Activated T-helper 17 cell treated with anti-CD3 and anti-CD28 coated beads, Interleukin-2, amount 50 U/mL, for 72 hours (primary cell): ENCODE data around the gene UFL1. TPM values are rescaled to one million over a fixed set of nuclear protein-coding genes. Genes with fewer than 3 reads are reported as not detected.
A peak's percentile ranks its signal among the peaks of the same experiment; 100 is the strongest.
"Not testable (repeated sequence)": the region's sequence is repeated elsewhere in the genome, so short reads cannot be mapped to it uniquely, and the experiment has no call there.

Experiments used
- ATAC-seq: fragments of 150-1000 bp; cut with Tn5 transposase; replicated peaks from 2 replicates; pipeline ENCODE4 v1.10.0; 2021; ENCODE audit warnings: mild to moderate bottlenecking, moderate library complexity
- H3K27ac Mint-ChIP-seq: one replicate; pipeline ENCODE4 v1.8.0; 2022; ENCODE audit warnings: mixed read lengths
- H3K27me3 Mint-ChIP-seq: one replicate; pipeline ENCODE4 v1.8.0; 2022; ENCODE audit warnings: mixed read lengths
- H3K36me3 Mint-ChIP-seq: one replicate; pipeline ENCODE4 v1.8.0; 2022; ENCODE audit warnings: low read depth, mild to moderate bottlenecking, mixed read lengths
- H3K4me1 Mint-ChIP-seq: one replicate; pipeline ENCODE4 v1.8.0; 2022; ENCODE audit warnings: mixed read lengths
- H3K4me3 Mint-ChIP-seq: one replicate; pipeline ENCODE4 v1.8.0; 2022; ENCODE audit warnings: mild to moderate bottlenecking, mixed read lengths
- H3K9me3 Mint-ChIP-seq: one replicate; pipeline ENCODE4 v1.8.0; 2022; ENCODE audit warnings: mixed read lengths
- total RNA-seq, 2 donors: library from RNA; stranded (reverse); gene quantifications; one replicate each; pipeline ENCODE4 v1.2.3, GENCODE V29; 2022

The UFL1 gene
- total RNA-seq, 2 donors from 2014 or later: 20.9 to 26.3 TPM

DNA sequence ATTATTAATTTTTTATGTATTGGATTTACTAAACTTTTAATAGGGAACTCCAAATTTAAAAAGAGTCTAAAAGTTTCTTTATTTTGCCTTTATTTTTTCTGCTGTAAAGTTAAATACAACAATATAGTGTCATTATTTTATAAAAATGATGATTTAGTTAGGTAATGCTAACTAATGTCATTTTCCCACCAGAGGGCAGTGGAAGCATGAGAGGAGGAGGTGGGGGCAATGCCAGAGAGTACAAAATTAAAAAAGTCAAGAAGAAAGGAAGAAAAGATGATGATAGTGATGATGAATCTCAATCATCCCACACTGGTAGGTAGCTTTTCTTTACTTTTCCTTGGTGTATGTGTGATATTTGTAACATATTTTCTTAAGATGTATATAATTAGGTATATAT, 21.1 kb downstream of the UFL1 start:
- Mint-ChIP-seq H3K27me3 (no peaks in the 10 kb centered on the region), H3K4me3 (no peak overlapping the region), H3K36me3 (peaks cover 79% of the 10 kb centered on the region), H3K27ac (no peak overlapping the region), H3K9me3 (no peaks in the 10 kb centered on the region), H3K4me1 (no peaks in the 10 kb centered on the region)
- ATAC-seq: no peak

DNA sequence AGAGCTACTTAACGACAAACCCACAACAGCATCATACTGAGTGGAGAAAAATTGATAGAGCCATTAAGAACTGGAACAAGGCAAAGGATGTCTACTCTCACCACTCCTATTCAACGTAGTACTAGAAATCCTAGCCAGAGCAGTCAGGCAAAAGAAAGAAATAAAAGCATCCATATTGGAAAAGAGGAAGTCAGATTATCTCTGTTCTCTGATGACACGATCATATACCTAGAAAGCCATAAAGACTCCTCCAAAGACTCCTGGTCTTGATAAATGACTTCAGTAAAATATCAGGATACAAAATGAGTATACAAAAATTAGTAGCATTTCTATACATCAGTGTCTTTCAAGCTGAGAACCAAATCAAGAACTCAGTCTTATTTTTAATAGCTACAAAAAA, 24.3 kb downstream of the UFL1 start:
- Mint-ChIP-seq H3K27me3 (no peaks in the 10 kb centered on the region), H3K4me1 (no peaks in the 10 kb centered on the region), H3K36me3 (peaks cover 74% of the 10 kb centered on the region), H3K9me3 (no peaks in the 10 kb centered on the region), H3K27ac (no peak overlapping the region), H3K4me3 (no peak overlapping the region)
- ATAC-seq: no peak

DNA sequence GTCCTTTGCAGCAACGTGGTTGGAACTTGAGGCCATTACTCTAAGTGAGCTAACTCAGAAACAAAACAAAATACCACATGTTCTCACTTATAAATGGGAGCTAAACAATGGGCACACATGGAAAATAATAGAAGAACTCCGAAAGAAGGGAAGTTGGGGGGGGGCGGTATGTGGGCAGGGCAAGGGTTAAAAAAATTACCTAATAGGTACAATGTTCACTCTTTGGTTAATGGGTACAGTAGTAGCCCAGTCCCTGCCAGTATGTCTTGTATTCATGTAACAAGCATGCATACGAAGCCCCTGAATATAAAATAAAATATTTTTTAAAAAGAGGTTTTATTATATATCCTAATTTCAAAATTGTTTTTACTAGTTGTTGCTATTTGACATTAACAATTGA, 26.0 kb downstream of the UFL1 start:
- H3K4me1 Mint-ChIP-seq: no peaks in the 10 kb centered on the region
- no peak overlapping the region for H3K27ac Mint-ChIP-seq
- no peaks in the 10 kb centered on the region for H3K27me3 Mint-ChIP-seq
- no peak overlapping the region for H3K4me3 Mint-ChIP-seq
- no peaks in the 10 kb centered on the region for H3K9me3 Mint-ChIP-seq
- no peak for ATAC-seq
- peaks cover 79% of the 10 kb centered on the region for H3K36me3 Mint-ChIP-seq

DNA sequence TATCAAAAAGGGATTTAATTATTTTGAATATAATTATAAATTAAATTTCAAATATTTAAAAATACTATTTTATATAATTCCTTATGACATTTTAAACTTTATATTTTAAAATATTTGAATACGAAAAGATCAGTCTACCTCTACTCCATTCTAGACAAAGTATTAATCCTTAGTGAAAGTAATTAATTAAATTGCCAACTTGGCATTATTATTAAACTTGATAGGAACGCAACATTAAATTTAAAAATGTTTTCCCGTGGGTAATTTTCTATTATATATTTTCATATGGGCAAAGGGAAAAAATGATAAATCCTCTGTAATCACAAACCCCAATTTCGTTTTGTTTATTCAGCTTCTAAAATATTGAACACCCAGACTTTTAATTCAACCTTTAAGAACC, 33.0 kb downstream of the UFL1 start:
- Mint-ChIP-seq H3K27ac (no peak overlapping the region), H3K4me3 (no peak overlapping the region), H3K36me3 (peaks cover 72% of the 10 kb centered on the region), H3K27me3 (no peaks in the 10 kb centered on the region), H3K9me3 (peaks cover 3% of the 10 kb centered on the region), H3K4me1 (no peaks in the 10 kb centered on the region)
- ATAC-seq: no peak

DNA sequence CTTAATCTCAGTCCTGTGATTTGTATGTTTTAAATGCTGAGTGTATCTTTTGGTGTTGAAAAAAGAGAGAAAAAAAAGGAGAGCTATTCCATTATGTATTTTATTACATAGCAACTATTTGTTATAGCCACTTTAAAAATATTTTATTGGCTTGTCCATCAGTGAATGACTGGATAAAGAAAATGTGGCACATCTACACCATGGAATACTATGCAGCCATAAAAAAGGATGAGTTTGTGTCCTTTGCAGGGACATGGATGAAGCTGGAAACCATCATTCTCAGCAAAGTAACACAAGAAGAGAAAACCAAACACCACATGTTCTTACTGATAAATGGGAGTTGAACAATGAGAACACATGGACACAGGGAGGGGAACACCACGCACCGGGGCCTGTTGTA, 38.1 kb downstream of the UFL1 start:
- not testable (repeated sequence) for H3K4me3 Mint-ChIP-seq, H3K9me3 Mint-ChIP-seq, ATAC-seq, H3K27ac Mint-ChIP-seq, H3K4me1 Mint-ChIP-seq, H3K27me3 Mint-ChIP-seq
- H3K36me3 Mint-ChIP-seq: peaks cover 21% of the 10 kb centered on the region

DNA sequence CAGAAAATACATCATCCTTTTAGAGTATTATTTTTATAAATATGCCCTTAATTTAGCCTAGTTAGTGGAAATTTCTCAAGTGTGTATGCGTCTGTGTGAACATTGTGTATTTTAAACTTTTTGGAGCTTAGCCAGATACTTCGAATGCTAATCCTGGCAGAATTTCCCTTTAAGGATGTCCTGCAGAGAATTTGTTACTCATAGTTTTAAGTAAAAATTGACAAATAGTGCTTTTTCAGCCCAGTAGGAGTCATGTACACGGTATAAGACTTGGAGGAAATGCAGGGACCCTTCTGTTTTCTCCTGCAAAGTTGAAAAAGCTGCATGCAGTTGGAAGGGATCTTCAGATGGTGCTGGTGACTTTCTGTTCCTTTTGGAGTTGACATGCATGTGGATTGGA, 41.3 kb downstream of the UFL1 start, which contains the start of gene FHL5:
TSS of gene FHL5 (plus strand) at position 243 of the 400 bp plus-strand sequence. CDS start 40,486 bp downstream, outside the sequence.
- no peak within 1 kb of the TSS for H3K4me3 Mint-ChIP-seq
- H3K27ac Mint-ChIP-seq: no peak within 1 kb of the TSS
- no peak for ATAC-seq
- H3K9me3 Mint-ChIP-seq: peaks cover 3% of the 10 kb centered on the region
- no peaks in the 10 kb centered on the region for H3K27me3 Mint-ChIP-seq
- H3K36me3 Mint-ChIP-seq: no peaks in the 10 kb centered on the region
- H3K4me1 Mint-ChIP-seq: no peaks in the 10 kb centered on the region

DNA sequence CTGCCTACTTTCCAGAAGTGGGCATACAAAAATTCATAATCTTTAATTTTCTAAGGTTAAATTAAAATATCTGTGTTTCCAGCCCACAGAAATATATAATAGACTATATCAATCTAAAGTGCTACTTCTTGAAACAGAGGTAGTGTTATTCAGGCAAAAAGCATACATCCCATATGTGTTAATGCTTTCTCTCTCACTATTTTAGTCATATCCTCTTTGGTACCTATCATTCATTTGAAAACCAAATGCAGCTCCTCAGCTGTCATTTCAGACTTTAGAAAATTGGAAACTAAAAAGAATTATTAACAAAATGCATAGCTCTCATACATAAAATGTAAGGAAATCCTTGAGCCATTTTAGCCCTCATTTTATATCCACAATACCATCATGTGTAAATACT, 42.2 kb downstream of the UFL1 start:
- Mint-ChIP-seq H3K27ac (no peak overlapping the region), H3K27me3 (peaks cover 2% of the 10 kb centered on the region), H3K9me3 (peaks cover under 1% of the 10 kb centered on the region), H3K4me3 (no peak overlapping the region), H3K36me3 (no peaks in the 10 kb centered on the region), H3K4me1 (no peaks in the 10 kb centered on the region)
- peak; percentile 28 for ATAC-seq

DNA sequence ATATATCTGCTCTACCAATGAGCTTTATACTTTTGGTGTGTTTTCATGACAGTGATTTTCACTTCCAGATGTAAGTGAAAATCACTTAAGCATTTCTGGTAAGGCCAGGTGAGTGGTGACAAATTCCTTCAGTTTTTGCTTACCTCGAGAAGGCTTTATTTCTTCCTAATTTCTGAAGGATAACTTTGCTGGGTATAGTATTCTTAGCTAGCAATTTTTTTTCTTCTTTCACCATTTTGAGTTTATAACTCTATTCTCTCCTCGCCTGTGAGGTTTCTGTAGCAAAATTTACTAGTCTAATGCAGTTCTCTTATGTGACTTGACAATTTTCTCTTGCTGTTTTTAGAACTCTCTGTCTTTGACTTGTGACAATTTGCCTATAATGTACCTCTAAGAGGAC, 48.4 kb downstream of the UFL1 start:
- peaks cover 14% of the 10 kb centered on the region for H3K9me3 Mint-ChIP-seq
- no peak overlapping the region for H3K27ac Mint-ChIP-seq

DNA sequence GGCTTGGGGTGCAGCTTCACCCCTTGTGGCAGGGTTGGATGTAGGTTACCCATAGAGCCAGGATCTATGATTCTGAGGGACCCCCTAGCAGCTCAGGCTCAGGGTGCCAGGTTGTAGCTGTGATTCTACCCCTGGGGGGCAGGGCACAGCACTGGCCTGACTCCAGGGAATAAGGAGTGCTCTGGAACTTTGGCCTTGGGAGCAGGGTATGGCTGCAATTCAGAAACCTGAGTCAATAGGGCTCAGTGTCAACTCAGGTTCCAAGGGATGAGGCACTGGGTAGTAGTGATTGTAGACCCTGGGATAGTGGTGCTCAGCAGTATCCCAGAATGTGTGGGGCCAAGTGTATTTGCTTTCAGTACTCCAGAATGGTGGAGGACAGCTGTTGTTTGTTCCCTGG, 49.9 kb downstream of the UFL1 start:
- peaks cover 14% of the 10 kb centered on the region for H3K9me3 Mint-ChIP-seq
- H3K27me3 Mint-ChIP-seq: peaks cover 13% of the 10 kb centered on the region
- no peak overlapping the region for H3K27ac Mint-ChIP-seq
- ATAC-seq: no peak
- no peaks in the 10 kb centered on the region for H3K4me1 Mint-ChIP-seq
- H3K4me3 Mint-ChIP-seq: no peak overlapping the region
- H3K36me3 Mint-ChIP-seq: no peaks in the 10 kb centered on the region

More for the DNA sequence above, 48.4 kb downstream of the UFL1 start:
- no peaks in the 10 kb centered on the region for H3K36me3 Mint-ChIP-seq
- no peak for ATAC-seq
- H3K4me1 Mint-ChIP-seq: no peaks in the 10 kb centered on the region
- H3K4me3 Mint-ChIP-seq: no peak overlapping the region
- H3K27me3 Mint-ChIP-seq: peaks cover 6% of the 10 kb centered on the region

DNA sequence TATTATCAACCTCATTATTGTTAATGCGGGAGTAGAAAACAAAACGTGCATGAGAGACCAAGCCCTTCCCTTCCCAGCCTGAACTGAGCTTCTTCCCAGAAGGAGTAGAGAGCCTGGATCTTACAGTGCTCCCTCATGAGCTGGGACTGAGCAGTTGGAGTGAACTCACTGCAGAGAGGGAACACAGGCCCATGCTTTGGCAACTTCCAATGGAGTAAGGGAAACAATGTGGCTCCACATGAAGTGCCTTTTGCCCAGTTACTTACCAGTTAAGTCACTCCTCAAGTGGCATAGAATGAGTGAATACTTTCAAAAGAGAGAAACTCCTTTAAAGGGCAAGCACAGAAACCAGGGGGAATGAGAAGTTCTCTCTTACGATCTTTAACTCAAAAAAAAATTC, 53.8 kb downstream of the UFL1 start:
- no peak overlapping the region for H3K27ac Mint-ChIP-seq
- peaks cover 19% of the 10 kb centered on the region for H3K27me3 Mint-ChIP-seq
- no peaks in the 10 kb centered on the region for H3K4me1 Mint-ChIP-seq
- peaks cover 7% of the 10 kb centered on the region for H3K9me3 Mint-ChIP-seq
- no peaks in the 10 kb centered on the region for H3K36me3 Mint-ChIP-seq
- H3K4me3 Mint-ChIP-seq: no peak overlapping the region
- no peak for ATAC-seq

DNA sequence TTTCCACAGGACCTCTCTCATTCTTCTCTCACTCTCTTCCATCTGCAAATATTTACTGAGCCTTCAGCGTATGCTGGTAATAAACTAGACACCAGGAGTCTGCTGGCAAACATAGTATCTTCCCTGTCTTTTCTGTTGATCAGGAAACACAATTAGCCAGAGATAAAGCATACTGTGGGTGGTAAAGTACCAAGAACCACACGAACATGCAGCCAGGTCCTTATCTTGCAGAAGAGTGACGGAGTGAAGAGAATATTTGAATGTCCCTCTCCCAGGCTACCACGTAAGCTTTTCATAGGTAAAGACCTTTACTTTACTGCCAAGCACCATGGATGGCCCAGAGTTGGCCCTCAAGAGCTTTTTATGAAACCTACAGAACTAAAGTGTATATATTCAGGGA, 54.6 kb downstream of the UFL1 start:
- H3K4me3 Mint-ChIP-seq: no peak overlapping the region
- no peaks in the 10 kb centered on the region for H3K36me3 Mint-ChIP-seq
- H3K27ac Mint-ChIP-seq: no peak overlapping the region
- peaks cover 19% of the 10 kb centered on the region for H3K27me3 Mint-ChIP-seq
- no peaks in the 10 kb centered on the region for H3K4me1 Mint-ChIP-seq
- no peaks in the 10 kb centered on the region for H3K9me3 Mint-ChIP-seq
- no peak for ATAC-seq

DNA sequence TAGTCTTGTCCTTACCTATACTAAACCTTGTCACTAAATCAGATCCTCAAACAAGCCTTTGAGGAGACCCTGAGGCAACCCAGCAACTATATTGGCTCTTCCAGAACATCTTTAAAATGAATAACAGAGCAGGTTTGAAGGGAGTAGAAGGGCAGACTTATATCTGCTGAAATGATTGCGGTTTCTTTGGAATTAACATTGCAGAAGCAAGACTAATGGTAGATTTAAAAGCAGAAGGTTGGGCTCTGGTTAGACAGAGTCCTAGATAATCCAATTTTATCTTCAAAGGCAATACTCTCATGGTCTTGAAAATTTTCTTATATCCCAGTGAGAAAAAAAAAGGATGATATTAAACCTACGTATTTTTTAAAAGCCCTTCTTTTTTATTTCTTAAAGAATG, 60.4 kb downstream of the UFL1 start:
- H3K27ac Mint-ChIP-seq: no peak overlapping the region
- no peak for ATAC-seq
- H3K27me3 Mint-ChIP-seq: peaks cover 14% of the 10 kb centered on the region
- H3K4me3 Mint-ChIP-seq: no peak overlapping the region
- H3K36me3 Mint-ChIP-seq: no peaks in the 10 kb centered on the region
- no peaks in the 10 kb centered on the region for H3K9me3 Mint-ChIP-seq
- H3K4me1 Mint-ChIP-seq: no peaks in the 10 kb centered on the region

DNA sequence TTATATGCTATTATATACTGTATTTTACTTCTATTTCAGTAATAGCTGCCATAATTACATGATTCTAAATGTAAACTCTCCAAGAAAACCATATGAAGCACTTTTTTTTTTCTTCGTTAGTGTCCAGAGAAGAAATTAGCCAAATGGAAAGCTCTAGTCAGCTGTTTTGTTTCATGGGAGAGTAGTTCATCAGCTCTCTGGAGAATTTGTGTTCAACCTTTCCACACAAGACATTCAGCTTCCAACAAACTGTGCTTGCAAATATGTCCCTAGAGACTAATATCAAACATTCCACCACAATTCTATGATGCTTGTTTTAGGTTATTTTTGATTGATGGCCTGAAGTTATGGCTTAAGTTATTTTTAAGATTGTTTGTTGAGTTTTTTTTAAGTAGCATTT, 60.8 kb downstream of the UFL1 start:
- Mint-ChIP-seq H3K4me1 (no peaks in the 10 kb centered on the region), H3K27me3 (peaks cover 10% of the 10 kb centered on the region), H3K9me3 (no peaks in the 10 kb centered on the region), H3K27ac (no peak overlapping the region), H3K4me3 (no peak overlapping the region), H3K36me3 (no peaks in the 10 kb centered on the region)
- no peak for ATAC-seq

DNA sequence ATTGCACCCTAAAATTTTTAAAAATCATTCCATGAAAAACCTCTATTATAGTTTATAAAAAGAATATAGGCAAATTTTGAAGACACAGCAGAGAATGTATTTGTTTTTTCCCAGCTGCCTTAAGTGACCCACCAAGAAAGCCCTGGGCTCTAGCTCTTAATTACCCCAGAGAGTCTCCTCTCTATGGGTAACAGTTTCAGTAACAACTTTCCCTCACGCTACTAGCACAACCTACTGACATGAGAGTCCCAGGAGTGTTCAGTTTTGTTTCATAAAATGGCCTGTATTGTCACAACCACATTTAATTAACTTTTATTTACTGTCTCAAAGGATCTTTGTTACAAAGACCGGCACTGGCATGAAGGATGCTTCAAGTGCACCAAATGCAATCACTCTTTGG, 82.8 kb downstream of the UFL1 start:
- peaks cover 17% of the 10 kb centered on the region for H3K27me3 Mint-ChIP-seq
- H3K4me3 Mint-ChIP-seq: no peak overlapping the region
- no peaks in the 10 kb centered on the region for H3K4me1 Mint-ChIP-seq
- H3K27ac Mint-ChIP-seq: no peak overlapping the region
- no peaks in the 10 kb centered on the region for H3K36me3 Mint-ChIP-seq
- ATAC-seq: no peak
- no peaks in the 10 kb centered on the region for H3K9me3 Mint-ChIP-seq
